ENCODE data around the gene NTN5.
A peak's percentile ranks its signal among the peaks of the same experiment; 100 is the strongest.

The NTN5 gene

GRCh38 chr19:48711106-48711662 is 38.4 kb upstream of the NTN5 start:
- in situ Hi-C loops (cut with HindIII; ENCODE audit: low sequenced_read_pairs) = no loop called here

GRCh38 chr19:48708471-48708870 is 35.7 kb upstream of the NTN5 start:
- in situ Hi-C loops (cut with HindIII; ENCODE audit: low sequenced_read_pairs) = no loop called here
- no peak for DNase-seq (ENCODE audit: low read depth)

More at GRCh38 chr19:48711106-48711662, 38.4 kb upstream of the NTN5 start:
- no peak overlapping the region for H3K4me3 ChIP-seq (ENCODE audit: low read depth, low read length)
- no peak for DNase-seq (ENCODE audit: low read depth)
- no peak for TF ChIP-seq CTCF (IDR thresholded peaks at IDR 0.05; ENCODE audit: low read depth, low read length, missing control alignments)

GRCh38 chr19:48705431-48705830 is 32.6 kb upstream of the NTN5 start:
- no peak for DNase-seq (ENCODE audit: low read depth)
- in situ Hi-C loops (cut with HindIII; ENCODE audit: low sequenced_read_pairs) = no loop called here
- no peak overlapping the region for H3K4me3 ChIP-seq (ENCODE audit: low read depth, low read length)
- TF ChIP-seq CTCF (IDR thresholded peaks at IDR 0.05; ENCODE audit: low read depth, low read length, missing control alignments) = no peak

More at GRCh38 chr19:48708471-48708870, 35.7 kb upstream of the NTN5 start:
- TF ChIP-seq CTCF (IDR thresholded peaks at IDR 0.05; ENCODE audit: low read depth, low read length, missing control alignments) = no peak
- H3K4me3 ChIP-seq (ENCODE audit: low read depth, low read length) = no peak overlapping the region

GRCh38 chr19:48703316-48703715 is 30.5 kb upstream of the NTN5 start:
- in situ Hi-C loops (cut with HindIII; ENCODE audit: low sequenced_read_pairs) = no loop called here
- no peak for TF ChIP-seq CTCF (IDR thresholded peaks at IDR 0.05; ENCODE audit: low read depth, low read length, missing control alignments)
- no peak overlapping the region for H3K4me3 ChIP-seq (ENCODE audit: low read depth, low read length)
- DNase-seq (ENCODE audit: low read depth) = no peak

GRCh38 chr19:48702701-48703100 is 29.9 kb upstream of the NTN5 start:
- in situ Hi-C loops (cut with HindIII; ENCODE audit: low sequenced_read_pairs) = no loop called here
- DNase-seq (ENCODE audit: low read depth) = no peak
- no peak overlapping the region for H3K4me3 ChIP-seq (ENCODE audit: low read depth, low read length)
- no peak for TF ChIP-seq CTCF (IDR thresholded peaks at IDR 0.05; ENCODE audit: low read depth, low read length, missing control alignments)

- peak; percentile 49 for DNase-seq (ENCODE audit: low read depth)
- in situ Hi-C loops (cut with HindIII; ENCODE audit: low sequenced_read_pairs) = no loop called here
- no peak overlapping the region for H3K4me3 ChIP-seq (ENCODE audit: low read depth, low read length)
- TF ChIP-seq CTCF (IDR thresholded peaks at IDR 0.05; ENCODE audit: low read depth, low read length, missing control alignments) = no peak
Measured at GRCh38 chr19:48698046-48698445, 25.2 kb upstream of the NTN5 start.

Measured in astrocyte of the cerebellum (primary cell).